SK-MEL-5 (cell line): ENCODE results near the gene NPDC1. TPM values are rescaled to one million over a fixed set of nuclear protein-coding genes. Genes with fewer than 3 reads are reported as not detected.
A peak's percentile ranks its signal among the peaks of the same experiment; 100 is the strongest.
"Not testable (repeated sequence)": the region's sequence is repeated elsewhere in the genome, so short reads cannot be mapped to it uniquely, and the experiment has no call there.

Experiments
- DNase-seq: peaks from one replicate; pipeline ENCODE4 v3.0.0-alpha.2; 2016; ENCODE audit warnings: low read depth, low spot score
- in situ Hi-C: cut with HindIII; loops from 2 replicates; pipeline ENCODE4 v1.10.0; 2016; ENCODE audit warnings: low sequenced_read_pairs, high pct_unique_total_duplicates, low pct_unique_long_range_greater_than_20kb
- total RNA-seq: library from RNA; depleted of rRNA; stranded (reverse); fragments of >200 nt; shearing (Covaris generic); gene quantifications from 2 replicates; pipeline ENCODE4 v1.2.3, GENCODE V29; 2014

The NPDC1 gene
- total RNA-seq, 1 experiment from 2014 or later, result 3.5 TPM

DNA sequence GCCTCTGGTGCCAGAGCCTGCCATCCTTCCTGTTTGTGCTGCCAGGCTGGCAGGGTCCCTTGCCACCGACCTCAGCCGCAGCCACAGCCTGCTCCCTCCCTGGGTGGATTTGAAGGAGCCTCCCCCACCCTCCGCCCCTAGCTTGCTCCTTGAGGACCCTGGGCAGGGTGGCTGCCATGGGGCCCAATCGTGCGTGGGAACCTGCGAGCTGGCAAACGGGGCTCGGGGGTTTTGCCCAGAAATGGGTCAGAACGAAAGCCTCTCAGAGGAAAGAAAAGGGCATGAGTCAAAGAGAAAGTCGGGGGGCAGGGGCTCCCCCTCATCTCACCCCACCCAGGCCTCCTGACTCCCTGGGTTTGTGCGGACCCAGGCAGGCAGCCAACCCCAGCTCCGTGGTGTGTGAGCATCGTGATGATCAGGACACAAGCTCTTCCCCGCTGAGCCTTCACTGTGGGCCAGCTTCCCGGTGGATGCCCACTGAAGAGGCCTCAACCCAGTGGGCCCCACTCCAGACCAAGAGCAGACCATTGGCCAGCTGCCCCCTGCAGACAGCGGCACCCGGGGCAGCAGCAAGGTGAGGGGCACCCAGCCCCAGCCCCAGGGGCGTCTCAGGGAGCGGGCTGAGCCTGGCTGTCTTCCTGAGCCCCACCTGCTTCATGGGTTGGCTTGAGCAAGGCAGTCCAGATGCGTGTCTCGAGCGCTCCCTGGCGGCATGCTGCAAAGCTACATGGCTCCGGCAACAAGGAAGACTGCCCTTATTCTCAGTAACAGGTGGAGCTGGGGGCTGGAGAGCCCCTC lies 11.1 kb downstream of the NPDC1 start:
- in situ Hi-C loops, result loop anchor here (25.0 kb wide), 1 partner anchor 98 kb away; the partner anchor contains the start of genes C8G and FBXW5
- DNase-seq, result peak; percentile 84

DNA sequence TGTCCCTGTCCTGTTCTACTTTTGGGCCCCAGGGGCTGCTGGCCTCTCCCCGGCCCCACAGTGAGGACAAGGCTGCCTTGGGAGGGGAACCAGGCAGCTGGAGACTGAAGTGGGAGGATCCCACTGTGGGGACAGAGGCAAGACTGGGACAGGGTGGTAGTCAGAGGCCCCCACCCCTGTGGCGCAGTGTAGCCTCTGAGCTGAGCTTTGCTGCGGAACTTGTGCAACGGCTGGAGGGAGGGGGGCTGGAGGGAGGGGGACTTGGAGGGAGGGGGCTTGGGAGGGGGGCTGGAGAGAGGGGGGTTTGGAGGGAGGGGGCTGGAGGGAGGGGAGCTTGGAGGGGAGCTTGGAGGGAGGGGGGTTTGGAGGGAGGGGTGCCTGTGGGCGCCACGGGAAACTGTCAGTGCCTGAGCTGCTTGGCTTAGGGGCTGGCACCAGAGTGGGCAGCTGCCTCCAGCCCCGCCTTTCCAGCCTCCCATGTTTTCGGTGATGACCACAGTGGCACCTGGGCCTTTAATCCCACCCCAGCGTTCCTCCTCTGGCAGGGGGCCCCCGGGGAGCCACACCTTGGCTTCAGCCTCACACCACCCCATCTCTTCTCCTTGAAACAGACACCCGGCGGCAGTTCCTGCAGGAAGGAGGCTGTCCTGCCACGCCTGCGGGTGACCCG lies 11.8 kb downstream of the NPDC1 start:
- no peak for DNase-seq
- in situ Hi-C loops, result loop anchor here (25.0 kb wide), 1 partner anchor 97 kb away; the partner anchor contains the start of genes C8G and FBXW5

DNA sequence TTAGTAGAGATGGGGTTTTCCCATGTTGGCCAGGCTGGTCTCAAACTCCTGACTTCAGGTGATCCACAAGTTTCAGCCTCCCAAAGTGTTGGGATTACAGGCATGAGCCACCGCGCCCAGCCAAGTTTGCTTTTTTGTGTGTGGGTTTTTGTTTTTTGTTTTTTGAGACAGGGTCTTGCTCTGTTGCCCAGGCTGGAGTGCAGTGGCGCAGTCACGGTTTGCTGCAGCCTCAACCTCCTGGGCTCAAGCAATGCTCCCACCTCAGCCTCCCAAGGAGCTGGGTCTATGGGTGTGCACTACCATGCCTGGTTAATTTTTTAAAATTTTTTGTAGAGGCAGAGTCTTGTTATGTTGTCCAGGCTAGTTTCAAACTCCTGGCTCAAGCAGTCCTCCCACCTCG lies 12.5 kb downstream of the NPDC1 start:
- in situ Hi-C loops, result loop anchor here (25.0 kb wide), 1 partner anchor 96 kb away; the partner anchor contains the start of genes C8G and FBXW5
- DNase-seq, result not testable (repeated sequence)

DNA sequence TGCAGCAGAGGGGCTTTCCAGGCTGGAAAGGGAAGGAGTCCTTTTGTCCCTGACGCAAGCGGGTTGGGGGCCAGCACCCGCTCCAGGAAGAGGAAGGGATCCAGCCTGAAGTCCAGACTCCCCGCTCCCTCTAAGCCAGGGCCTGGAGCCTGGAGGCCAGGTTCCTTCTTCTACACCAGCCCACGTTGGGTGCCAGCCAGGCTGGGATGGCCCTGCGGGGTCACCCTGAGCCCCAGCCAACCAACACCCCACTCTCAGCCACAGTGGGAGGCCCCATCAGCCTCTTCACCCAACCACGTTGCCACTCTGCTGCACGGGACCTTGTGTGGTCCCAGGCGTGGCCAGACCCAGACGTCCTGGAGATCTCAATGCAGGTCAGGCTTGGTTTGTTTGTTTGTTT lies 13.1 kb downstream of the NPDC1 start:
- no peak for DNase-seq
- in situ Hi-C loops, result loop anchor here (25.0 kb wide), 1 partner anchor 96 kb away; the partner anchor contains the start of genes C8G and FBXW5

DNA sequence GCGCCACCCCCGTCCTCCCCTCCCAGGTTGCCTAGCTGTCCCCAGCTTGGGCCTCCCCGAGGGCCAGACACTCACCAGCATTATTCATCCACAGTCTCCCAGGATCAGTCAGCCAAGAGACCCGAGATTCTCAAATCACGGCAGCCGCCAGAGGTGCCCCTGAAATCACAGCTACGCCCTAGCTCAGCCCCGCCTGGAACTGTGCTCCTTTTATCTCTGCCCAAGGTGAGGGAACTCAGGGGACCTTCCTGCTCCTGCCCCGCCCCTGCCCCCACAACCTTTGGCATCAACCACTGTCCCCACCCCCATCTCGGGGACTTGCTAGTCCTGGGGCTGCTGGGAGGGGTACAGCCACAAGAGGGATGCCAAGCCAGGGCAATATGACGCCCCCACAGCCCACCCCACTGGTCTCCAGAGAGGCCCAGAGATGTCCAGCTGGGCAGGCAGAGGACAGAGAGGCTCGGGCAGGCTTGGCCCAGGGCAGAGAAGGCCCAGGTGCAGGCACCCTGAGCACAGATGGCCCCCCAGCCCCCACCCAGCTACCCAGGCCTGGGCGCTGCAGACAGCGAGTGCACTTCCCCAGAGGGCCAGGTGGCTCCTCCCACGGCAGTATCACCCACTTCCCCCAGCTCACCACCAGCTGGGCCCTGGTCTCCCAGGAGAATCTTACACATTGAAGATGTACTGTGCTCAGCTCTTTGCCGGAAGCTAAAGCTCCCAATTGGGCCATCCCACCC lies 13.9 kb downstream of the NPDC1 start, which contains the start of gene FUT7:
Gene FUT7, minus strand, starts transcription at position 185 of the 737 bp plus-strand sequence. Its CDS starts 97 bp downstream, at position 88.
- no peak for DNase-seq
- in situ Hi-C loops, result loop anchor here (25.0 kb wide), 1 partner anchor 95 kb away; the partner anchor contains the start of genes C8G and FBXW5

DNA sequence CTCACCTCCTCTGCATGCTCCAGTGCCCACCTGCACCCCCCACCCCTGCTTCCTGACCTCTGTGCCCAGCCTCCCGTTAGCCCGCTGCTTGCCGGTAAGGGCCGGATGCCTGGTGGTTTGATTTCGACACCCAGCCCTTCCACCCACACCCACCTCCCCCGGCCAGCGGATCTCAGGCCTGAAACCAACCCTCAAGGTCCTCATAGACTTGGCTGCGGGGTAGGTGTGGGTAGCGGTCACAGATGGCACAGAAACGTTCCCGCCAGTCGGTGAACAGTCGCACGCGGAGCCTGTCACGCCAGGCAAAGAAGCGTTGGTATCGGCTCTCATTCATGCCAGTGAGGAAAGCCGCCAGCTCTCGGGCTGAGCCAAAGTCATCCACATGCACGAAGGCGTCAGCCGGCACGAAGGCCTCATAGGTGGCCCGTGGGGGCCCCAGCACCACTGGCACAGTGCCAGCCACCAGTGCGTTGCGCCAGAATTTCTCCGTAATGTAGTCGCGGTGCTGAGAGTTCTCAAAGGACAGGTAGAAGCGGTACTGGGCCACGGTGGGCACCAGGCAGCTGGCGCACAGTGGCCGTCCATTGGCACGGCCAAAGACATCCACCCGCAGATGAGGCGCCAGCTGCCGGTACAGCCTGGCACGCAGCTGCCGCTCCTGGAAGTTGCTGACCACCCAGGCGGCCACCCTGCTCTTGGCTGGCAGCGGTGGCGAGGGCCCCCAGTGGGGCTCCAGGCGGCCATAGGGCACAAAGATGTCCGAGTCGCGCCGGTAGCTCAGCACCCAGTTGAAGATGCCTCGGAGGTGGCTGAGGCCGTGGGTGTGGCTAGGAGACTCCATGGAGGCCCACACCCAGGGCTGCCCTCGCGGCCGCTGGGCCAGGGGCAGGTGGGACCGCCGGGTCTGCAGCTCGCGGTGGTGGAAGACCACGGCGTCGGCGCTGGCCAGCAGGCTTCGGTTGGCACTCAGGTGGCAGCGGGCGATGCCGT lies 15.1 kb downstream of the NPDC1 start:
- in situ Hi-C loops, result loop anchor here (25.0 kb wide), 1 partner anchor 94 kb away; the partner anchor contains the start of genes C8G and FBXW5
- no peak for DNase-seq

DNA sequence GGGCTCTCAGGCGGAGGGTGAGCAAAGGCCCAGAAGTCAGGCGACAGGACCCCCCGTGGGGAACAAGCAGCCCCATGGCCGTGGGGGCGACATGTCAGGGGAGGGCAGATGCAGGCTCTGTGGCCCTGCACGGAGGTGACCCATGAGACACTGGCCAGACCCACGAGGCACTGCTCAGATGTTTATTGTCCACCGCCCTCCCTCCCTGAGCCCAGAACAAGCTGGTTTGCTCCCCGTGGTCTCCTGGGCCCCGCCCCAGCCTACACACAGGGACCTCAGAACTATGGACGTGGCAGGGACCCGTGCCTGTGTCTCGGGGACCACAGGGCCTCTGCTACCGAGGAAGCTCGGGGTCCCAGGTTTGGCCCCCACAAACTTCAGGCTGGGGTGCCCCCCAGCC lies 16.0 kb downstream of the NPDC1 start:
- DNase-seq, result no peak
- in situ Hi-C loops, result loop anchor here (25.0 kb wide), 1 partner anchor 93 kb away; the partner anchor contains the start of genes C8G and FBXW5

DNA sequence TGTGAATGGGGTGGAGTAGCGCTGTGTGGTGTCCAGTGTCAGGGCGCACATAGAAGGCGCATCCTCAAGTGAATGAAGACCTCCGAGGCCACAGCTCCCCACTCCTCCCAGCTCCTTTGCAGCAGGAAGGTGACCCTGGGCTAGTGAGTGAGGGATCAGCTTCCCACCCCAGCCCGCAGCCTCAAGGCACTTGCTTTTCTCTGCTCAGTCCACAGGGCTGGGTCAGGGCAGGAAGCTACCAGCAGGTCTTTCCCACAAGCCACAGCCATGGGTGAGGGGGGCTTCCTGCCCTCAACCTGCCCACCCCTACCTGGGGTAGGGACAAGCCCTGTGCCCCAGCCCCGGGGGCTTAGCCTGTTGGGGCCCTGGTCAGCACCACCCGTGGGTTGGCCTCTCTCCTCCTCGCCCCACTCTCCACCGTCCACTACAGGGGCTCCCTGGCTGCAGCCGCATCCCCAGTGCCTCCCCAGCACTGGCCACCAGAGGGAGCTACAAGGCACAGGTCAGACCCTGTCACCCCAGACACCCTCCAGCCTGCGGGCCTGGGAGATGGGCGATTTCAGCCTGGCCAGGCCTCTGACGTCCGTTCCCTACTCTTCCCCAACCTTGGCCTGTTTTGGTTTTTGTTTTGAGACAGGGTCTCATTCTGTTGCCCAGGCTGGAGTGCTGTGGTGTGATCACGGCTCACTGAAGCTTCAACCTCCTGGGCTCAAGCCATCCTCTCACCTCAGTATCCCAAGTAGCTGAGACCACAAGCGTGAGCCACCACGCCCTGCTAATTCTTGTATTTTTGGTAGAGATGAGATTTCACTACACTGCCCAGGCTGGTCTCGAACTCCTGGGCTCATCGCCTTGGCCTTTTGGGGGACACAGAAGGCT lies 16.7 kb downstream of the NPDC1 start:
- DNase-seq, result peak; percentile 74
- in situ Hi-C loops, result loop anchor here (25.0 kb wide), 1 partner anchor 92 kb away; the partner anchor contains the start of genes C8G and FBXW5

DNA sequence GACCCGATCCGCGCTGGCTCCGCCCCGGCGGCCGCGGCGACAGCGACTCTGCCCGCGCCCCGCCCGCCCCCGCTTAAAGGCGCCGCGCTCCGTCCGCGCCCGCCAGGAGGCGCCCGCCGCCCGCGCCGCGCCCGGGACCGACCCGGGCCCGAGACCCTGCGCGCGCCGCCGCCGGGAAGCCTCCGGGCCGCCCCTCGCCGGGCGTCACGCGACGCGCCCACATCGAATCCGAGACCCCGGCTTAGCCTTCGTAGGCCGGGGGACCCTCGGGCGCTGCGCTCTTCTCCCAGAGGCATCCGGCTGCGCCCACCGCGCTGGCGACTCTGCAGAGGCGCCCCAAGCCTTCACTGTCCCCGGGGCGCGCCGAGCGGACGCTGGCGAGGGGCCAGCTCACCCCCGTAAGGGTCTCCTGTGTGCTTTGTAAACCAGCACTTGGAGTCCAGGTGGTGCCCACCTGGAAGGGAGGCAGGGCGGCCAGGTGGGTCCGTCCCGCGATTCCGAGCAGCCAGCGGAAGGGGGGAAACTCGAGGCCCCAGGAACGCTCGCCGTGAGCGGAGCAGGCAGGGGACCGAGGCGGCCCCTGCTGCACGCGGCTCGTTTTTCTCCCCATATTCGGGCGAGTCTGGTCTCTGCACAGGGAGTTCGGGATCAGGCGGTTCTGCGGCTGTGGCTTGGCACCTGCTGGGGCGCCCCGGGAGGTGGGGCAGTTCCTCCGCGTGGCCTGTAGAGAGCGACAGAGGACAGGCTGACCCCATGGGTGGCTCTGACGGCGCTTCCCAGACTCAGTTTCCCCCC lies 17.5 kb downstream of the NPDC1 start:
- peak; percentile 50 for DNase-seq
- in situ Hi-C loops, result loop anchor here (25.0 kb wide), 1 partner anchor 91 kb away; the partner anchor contains the start of genes C8G and FBXW5

DNA sequence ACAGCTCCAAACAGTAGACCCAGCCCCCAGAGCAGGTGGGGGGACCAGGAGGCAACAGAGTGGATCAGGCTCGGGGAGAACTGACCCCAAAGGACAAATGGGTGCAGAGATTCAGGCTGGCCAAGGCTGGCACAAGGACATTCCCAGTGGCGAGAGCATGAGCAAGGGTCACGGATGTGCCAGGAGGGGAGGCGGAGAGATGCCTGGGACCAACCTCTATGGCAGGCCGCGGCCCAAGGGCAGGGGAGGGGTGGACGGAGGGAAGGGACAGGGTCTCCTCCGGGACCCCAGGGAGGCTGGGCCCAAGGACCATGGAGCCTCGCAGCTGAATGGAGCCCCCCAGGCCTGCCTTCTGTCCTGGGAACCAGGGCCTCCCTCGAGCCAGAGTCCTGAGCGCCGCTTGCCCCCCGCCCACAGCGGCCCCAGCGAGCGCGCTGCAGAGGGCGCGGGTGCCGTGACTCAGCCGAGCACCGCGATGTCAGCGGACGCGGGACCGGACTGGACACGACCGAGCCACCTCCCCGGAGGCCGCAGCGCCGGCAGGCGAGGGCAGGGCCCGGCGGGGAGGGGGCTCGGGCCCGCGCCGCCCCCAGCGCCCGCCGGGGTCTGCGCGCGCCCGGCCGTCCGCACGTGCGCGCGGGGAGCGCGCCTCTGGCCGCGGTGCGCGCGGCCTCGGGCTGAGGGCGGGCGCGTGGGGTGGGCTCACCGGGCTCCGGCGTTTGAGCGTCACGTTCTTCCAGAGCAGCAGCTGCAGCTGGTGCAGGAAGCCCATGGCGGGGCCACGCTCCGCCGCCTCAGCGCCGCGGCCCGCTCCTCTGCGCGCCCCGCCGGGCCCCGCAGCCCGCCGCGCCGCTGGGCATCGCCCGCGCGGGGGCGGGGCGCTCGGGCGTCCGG lies 18.4 kb downstream of the NPDC1 start, which contains the start of gene ABCA2:
Gene ABCA2, minus strand, starts transcription at position 869 of the 894 bp plus-strand sequence. Its CDS starts 97 bp downstream, at position 772.
- in situ Hi-C loops, result loop anchor here (25.0 kb wide), 1 partner anchor 90 kb away; the partner anchor contains the start of genes C8G and FBXW5
- no peak for DNase-seq

DNA sequence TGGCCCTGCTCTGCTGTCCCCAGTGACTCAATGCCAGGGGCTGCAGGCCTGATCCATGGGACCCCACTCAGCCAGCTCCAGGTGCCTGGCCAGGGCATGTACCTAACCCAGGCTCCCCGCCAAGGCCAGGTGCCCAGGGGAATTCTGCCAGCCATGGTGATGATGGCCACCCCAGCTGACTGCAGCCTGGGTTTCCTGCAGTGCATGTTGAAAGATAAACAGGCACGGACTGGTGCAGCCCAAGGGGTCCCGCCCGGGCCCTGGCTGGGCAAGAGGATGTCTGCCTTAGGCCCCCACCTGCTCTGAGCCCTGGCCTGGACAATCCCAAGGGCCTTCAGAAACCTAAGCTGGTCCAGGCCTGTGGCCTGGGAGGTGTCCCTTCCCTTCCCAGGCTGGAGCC lies 19.1 kb downstream of the NPDC1 start:
- in situ Hi-C loops, result loop anchor here (25.0 kb wide), 1 partner anchor 90 kb away; the partner anchor contains the start of genes C8G and FBXW5
- no peak for DNase-seq

DNA sequence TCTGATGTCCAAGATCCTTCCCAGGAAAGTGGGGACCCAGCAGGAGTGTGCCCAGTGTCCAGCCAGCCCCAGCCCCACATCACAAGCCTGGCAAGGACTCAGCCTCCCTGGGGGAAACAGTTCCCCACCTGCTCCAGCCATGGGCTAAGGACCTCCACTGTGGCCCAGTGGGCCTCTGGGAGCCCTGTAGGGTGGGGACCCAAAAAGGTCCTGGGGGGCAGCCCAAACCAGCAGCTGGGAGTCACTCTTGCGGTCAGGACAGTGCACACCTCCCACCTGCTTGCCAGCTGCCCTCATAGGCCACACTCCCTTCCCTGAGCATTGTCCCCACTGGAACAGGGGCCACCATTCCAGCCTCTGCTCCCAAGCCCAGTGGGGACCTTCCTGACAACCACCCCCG lies 19.6 kb downstream of the NPDC1 start:
- no peak for DNase-seq
- in situ Hi-C loops, result loop anchor here (25.0 kb wide), 1 partner anchor 89 kb away; the partner anchor contains the start of genes C8G and FBXW5

DNA sequence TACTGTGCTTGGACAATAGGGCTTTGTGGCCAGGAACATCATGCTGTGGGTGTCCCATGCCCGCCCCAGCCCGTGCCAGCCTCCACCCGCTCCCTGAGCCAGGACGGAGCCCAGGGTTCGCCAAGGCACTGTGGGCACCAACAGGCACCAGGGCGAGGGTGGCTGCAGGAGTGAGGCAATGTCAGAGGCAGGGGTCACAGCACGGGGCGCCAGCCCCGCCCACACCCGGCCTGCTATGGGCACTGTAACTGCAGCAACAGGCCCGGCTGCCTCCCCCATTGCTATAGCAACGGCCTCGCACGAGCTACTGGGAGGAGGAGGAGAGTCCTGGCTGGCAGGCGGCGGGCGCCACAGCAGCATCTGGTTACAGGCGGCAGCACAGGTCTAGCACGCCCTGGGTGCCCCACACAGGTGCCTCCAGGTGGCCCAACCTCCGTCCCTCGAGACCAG lies 20.4 kb downstream of the NPDC1 start:
- DNase-seq, result peak; percentile 38
- in situ Hi-C loops, result loop anchor here (25.0 kb wide), 1 partner anchor 88 kb away; the partner anchor contains the start of genes C8G and FBXW5
